EH (cell line): ENCODE results near the gene NME2.
"Not testable (repeated sequence)": the region's sequence is repeated elsewhere in the genome, so short reads cannot be mapped to it uniquely, and the experiment has no call there.

Experiments
- DNase-seq: peaks from one replicate; pipeline ENCODE4 v3.0.0-alpha.2; 2015; ENCODE audit warnings: low read depth

The NME2 gene

GRCh38 chr17:51166198-51166986 lies at the start of gene NME2:
Gene NME2 (plus strand): TSS chr17:51166411. CDS start chr17:51166831, 420 bp downstream.
- peak; percentile 88 for DNase-seq

GRCh38 chr17:51118330-51119195 lies 47.6 kb upstream of the NME2 start:
- no peak for DNase-seq

GRCh38 chr17:51119415-51120356 lies 46.5 kb upstream of the NME2 start:
- peak; percentile 55 for DNase-seq

- no peak for DNase-seq
These were observed 45.9 kb upstream of the NME2 start for GRCh38 chr17:51120357-51120738.

- DNase-seq = peak; percentile 97
These were observed 45.2 kb upstream of the NME2 start, which contains the start of gene SPAG9 for GRCh38 chr17:51120739-51121619. Gene SPAG9 (minus strand): TSS chr17:51120868. CDS start chr17:51120656, 212 bp downstream.

GRCh38 chr17:51121620-51122472 lies 44.4 kb upstream of the NME2 start:
- peak; percentile 94 for DNase-seq

- not testable (repeated sequence) for DNase-seq
These were observed 43.6 kb upstream of the NME2 start for GRCh38 chr17:51122473-51123115.

- no peak for DNase-seq
These were observed 41.3 kb upstream of the NME2 start for GRCh38 chr17:51124640-51125503.

GRCh38 chr17:51128076-51128475 lies 38.1 kb upstream of the NME2 start:
- peak; percentile 32 for DNase-seq

GRCh38 chr17:51132964-51133319 lies 33.3 kb upstream of the NME2 start:
- DNase-seq = peak; percentile 36

- DNase-seq = peak; percentile 34
These were observed 32.8 kb upstream of the NME2 start for GRCh38 chr17:51133365-51133764.

GRCh38 chr17:51135956-51136355 lies 30.3 kb upstream of the NME2 start:
- no peak for DNase-seq

GRCh38 chr17:51142597-51142996 lies 23.6 kb upstream of the NME2 start:
- DNase-seq = no peak

GRCh38 chr17:51144266-51145022 lies 21.8 kb upstream of the NME2 start:
- DNase-seq = no peak

- peak; percentile 40 for DNase-seq
These were observed 18.6 kb upstream of the NME2 start for GRCh38 chr17:51147650-51148049.

- DNase-seq = no peak
These were observed 17.0 kb upstream of the NME2 start for GRCh38 chr17:51149163-51149562.

- DNase-seq = no peak
These were observed 15.3 kb upstream of the NME2 start for GRCh38 chr17:51150932-51151331.

GRCh38 chr17:51152766-51153209 lies 13.4 kb upstream of the NME2 start:
- peak; percentile 35 for DNase-seq
